Ishikawa (cell line): ENCODE data around the gene GPR84.

Experiments
- CEBPB ChIP-seq: IDR thresholded peaks from 2 replicates; pipeline ENCODE4 v1.6.1; 2012
- CREB1 ChIP-seq: IDR thresholded peaks from 2 replicates; pipeline ENCODE4 v1.6.1; 2012; ENCODE audit warnings: low read depth
- EP300 ChIP-seq: IDR thresholded peaks from 2 replicates; pipeline ENCODE4 v1.6.1; 2012; ENCODE audit warnings: borderline replicate concordance
- FOXM1 ChIP-seq: IDR thresholded peaks from 2 replicates; pipeline ENCODE4 v1.6.1; 2012; ENCODE audit warnings: low read depth, borderline replicate concordance
- MAX ChIP-seq: IDR thresholded peaks from 2 replicates; pipeline ENCODE4 v1.6.1; 2012
- USF1 ChIP-seq: IDR thresholded peaks from 2 replicates; pipeline ENCODE4 v1.6.1; 2012
- YY1 ChIP-seq: IDR thresholded peaks from 2 replicates; pipeline ENCODE4 v1.6.1; 2012; ENCODE audit warnings: low read depth

GRCh38 chr12:54333420-54334034 lies 30.8 kb downstream of the GPR84 start:
- TF ChIP-seq EP300 = no peak
- no peak for TF ChIP-seq YY1
- no peak for TF ChIP-seq USF1
- no peak for TF ChIP-seq FOXM1
- no peak for TF ChIP-seq CEBPB
- no peak for TF ChIP-seq CREB1
- TF ChIP-seq MAX = no peak
